ENCODE data around the gene TTC21A.

GRCh38 chr3:39142067-39142466 lies 34.6 kb downstream of the TTC21A start:
- no peak for TF ChIP-seq SMAD1 (CRISPR knock-in tag; IDR thresholded peaks at IDR 0.05; ENCODE audit: borderline replicate concordance, low read depth)
- TF ChIP-seq MAZ (IDR thresholded peaks at IDR 0.05; ENCODE audit: borderline replicate concordance, low read depth, low read length) = no peak
- no peak for TF ChIP-seq MAZ (CRISPR knock-in tag; IDR thresholded peaks at IDR 0.05; ENCODE audit: low read depth)
- no peak for TF ChIP-seq RORA (CRISPR knock-in tag; IDR thresholded peaks at IDR 0.05)
- no peak for TF ChIP-seq ELF4 (CRISPR knock-in tag; IDR thresholded peaks at IDR 0.05; ENCODE audit: borderline replicate concordance)
- TF ChIP-seq SNAPC2 (CRISPR knock-in tag; IDR thresholded peaks at IDR 0.05) = no peak
- TF ChIP-seq KDM1A (CRISPR knock-in tag; IDR thresholded peaks at IDR 0.05) = no peak
- no peak for TF ChIP-seq ZBTB21 (CRISPR knock-in tag; IDR thresholded peaks at IDR 0.05)

Data from HepG2 (cell line).